ENCODE measurements around the gene RPTOR. TPM values are rescaled to one million over a fixed set of nuclear protein-coding genes. Genes with fewer than 3 reads are reported as not detected.

RPTOR gene
- polyA plus RNA-seq, 1 donor from 2014 or later: 8.0 TPM

DNA sequence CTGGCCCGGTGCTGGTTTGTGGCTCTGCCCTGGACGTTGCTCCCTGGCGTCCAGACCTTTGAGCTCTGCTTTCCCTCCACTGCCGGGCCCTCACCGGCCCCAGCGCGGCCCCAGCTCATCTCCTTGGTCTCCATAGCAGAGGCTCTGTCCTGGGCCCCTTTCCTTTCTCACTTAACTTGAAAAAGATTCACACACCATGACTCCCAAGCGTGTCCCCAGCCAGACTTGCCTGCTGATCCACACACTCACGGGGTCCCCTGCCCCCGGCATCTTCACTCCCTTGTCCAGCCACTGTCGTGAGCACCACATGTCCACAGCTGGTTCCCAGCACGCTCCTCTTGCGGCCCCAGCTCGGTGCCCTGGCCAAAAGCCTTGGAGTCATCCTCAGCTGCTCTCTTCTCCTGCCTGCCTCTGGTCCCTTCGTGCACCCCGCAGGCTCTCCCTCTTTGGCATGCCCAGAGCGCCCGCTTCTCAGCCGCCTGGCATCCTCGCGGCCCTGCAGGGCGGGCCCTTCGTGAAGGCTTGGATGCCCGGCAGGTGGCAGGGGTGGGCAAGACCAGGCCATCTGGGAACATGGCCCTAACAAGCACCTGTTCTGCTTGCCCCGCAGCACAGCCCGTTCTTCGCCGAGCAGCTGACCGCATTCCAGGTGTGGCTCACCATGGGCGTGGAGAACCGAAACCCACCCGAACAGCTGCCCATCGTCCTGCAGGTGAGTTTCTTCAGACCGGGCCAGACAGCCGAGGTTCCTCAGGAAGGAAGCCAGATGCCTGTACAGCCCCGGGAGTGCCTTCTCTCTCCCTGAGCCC lies 301.4 kb downstream of the RPTOR start:
- no peaks in the 10 kb centered on the region for H4K20me1 ChIP-seq (ENCODE audit: insufficient read depth)
- H3K79me2 ChIP-seq (replicated peaks; ENCODE audit: insufficient read depth, low read length): no peaks in the 10 kb centered on the region
- no peaks in the 10 kb centered on the region for H3K9me3 ChIP-seq (ENCODE audit: low read length)
- no peak overlapping the region for H3K4me3 ChIP-seq (ENCODE audit: low read length)
- TF ChIP-seq MXI1 (conservative IDR thresholded peaks at IDR 0.05; ENCODE audit: poor library complexity, severe bottlenecking) (no peak), RAD21 (conservative IDR thresholded peaks at IDR 0.05) (no peak)
- no peak overlapping the region for H3K27ac ChIP-seq (ENCODE audit: low read length)
- H3K27me3 ChIP-seq (ENCODE audit: insufficient read depth, low read depth, low read length): no peaks in the 10 kb centered on the region
- H2AFZ ChIP-seq (ENCODE audit: low read depth, low read length): no peak overlapping the region
- no peaks in the 10 kb centered on the region for H3K36me3 ChIP-seq (ENCODE audit: insufficient read depth, low read length)
- no peak overlapping the region for H3K4me2 ChIP-seq (ENCODE audit: low read length)
- H3F3A ChIP-seq (ENCODE audit: insufficient read depth, low read length, poor library complexity, severe bottlenecking): no peaks in the 10 kb centered on the region
- no peak overlapping the region for H3K9ac ChIP-seq (ENCODE audit: low read length)
- H3K9me2 ChIP-seq (ENCODE audit: insufficient read depth, low read length): no peaks in the 10 kb centered on the region

DNA sequence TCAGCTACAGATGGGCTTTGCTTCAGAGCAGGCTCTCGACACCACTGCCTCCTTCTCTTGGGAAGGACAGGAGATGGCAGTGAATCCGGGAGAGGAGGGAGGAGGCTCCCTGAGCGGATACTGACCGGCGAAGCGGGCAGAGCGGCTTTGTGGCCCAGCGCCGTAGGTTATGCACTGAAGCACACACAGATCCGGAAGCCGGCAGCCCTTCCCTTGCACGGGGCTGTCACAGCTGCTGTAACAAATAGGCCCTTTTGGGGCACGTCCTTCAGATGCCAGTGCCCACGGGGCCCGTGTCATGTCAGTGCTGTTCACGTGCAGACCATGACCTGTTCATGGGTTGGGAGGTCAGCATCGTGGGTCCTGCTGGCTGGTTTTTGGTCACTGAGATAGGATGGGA lies 302.3 kb downstream of the RPTOR start:
- Histone ChIP-seq H3K36me3 (ENCODE audit: insufficient read depth, low read length) (no peaks in the 10 kb centered on the region), H3K79me2 (replicated peaks; ENCODE audit: insufficient read depth, low read length) (no peaks in the 10 kb centered on the region), H3F3A (ENCODE audit: insufficient read depth, low read length, poor library complexity, severe bottlenecking) (no peaks in the 10 kb centered on the region), H3K27me3 (ENCODE audit: insufficient read depth, low read depth, low read length) (no peaks in the 10 kb centered on the region), H3K9me3 (ENCODE audit: low read length) (no peaks in the 10 kb centered on the region), H3K4me3 (ENCODE audit: low read length) (no peak overlapping the region), H3K9me2 (ENCODE audit: insufficient read depth, low read length) (no peaks in the 10 kb centered on the region), H2AFZ (ENCODE audit: low read depth, low read length) (no peak overlapping the region), H3K4me2 (ENCODE audit: low read length) (no peak overlapping the region), H3K27ac (ENCODE audit: low read length) (no peak overlapping the region), H3K9ac (ENCODE audit: low read length) (no peak overlapping the region), H4K20me1 (ENCODE audit: insufficient read depth) (no peaks in the 10 kb centered on the region)
- TF ChIP-seq, protein P1, sequence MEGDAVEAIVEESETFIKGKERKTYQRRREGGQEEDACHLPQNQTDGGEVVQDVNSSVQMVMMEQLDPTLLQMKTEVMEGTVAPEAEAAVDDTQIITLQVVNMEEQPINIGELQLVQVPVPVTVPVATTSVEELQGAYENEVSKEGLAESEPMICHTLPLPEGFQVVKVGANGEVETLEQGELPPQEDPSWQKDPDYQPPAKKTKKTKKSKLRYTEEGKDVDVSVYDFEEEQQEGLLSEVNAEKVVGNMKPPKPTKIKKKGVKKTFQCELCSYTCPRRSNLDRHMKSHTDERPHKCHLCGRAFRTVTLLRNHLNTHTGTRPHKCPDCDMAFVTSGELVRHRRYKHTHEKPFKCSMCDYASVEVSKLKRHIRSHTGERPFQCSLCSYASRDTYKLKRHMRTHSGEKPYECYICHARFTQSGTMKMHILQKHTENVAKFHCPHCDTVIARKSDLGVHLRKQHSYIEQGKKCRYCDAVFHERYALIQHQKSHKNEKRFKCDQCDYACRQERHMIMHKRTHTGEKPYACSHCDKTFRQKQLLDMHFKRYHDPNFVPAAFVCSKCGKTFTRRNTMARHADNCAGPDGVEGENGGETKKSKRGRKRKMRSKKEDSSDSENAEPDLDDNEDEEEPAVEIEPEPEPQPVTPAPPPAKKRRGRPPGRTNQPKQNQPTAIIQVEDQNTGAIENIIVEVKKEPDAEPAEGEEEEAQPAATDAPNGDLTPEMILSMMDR (IDR thresholded peaks at IDR 0.05; ENCODE audit: poor library complexity, severe bottlenecking): no peak
- TF ChIP-seq RAD21 (conservative IDR thresholded peaks at IDR 0.05) (no peak), SMC3 (conservative IDR thresholded peaks at IDR 0.05; ENCODE audit: poor library complexity) (no peak), EZH2 (IDR thresholded peaks at IDR 0.05; ENCODE audit: borderline replicate concordance, insufficient read depth, low read length, poor library complexity, severe bottlenecking) (no peak), EP300 (conservative IDR thresholded peaks at IDR 0.05; ENCODE audit: poor library complexity, severe bottlenecking) (no peak), TAF1 (IDR thresholded peaks at IDR 0.05; ENCODE audit: low read depth) (no peak), POLR2AphosphoS5 (IDR thresholded peaks at IDR 0.05) (no peak), MXI1 (conservative IDR thresholded peaks at IDR 0.05; ENCODE audit: poor library complexity, severe bottlenecking) (no peak)
- TF ChIP-seq, protein P2, sequence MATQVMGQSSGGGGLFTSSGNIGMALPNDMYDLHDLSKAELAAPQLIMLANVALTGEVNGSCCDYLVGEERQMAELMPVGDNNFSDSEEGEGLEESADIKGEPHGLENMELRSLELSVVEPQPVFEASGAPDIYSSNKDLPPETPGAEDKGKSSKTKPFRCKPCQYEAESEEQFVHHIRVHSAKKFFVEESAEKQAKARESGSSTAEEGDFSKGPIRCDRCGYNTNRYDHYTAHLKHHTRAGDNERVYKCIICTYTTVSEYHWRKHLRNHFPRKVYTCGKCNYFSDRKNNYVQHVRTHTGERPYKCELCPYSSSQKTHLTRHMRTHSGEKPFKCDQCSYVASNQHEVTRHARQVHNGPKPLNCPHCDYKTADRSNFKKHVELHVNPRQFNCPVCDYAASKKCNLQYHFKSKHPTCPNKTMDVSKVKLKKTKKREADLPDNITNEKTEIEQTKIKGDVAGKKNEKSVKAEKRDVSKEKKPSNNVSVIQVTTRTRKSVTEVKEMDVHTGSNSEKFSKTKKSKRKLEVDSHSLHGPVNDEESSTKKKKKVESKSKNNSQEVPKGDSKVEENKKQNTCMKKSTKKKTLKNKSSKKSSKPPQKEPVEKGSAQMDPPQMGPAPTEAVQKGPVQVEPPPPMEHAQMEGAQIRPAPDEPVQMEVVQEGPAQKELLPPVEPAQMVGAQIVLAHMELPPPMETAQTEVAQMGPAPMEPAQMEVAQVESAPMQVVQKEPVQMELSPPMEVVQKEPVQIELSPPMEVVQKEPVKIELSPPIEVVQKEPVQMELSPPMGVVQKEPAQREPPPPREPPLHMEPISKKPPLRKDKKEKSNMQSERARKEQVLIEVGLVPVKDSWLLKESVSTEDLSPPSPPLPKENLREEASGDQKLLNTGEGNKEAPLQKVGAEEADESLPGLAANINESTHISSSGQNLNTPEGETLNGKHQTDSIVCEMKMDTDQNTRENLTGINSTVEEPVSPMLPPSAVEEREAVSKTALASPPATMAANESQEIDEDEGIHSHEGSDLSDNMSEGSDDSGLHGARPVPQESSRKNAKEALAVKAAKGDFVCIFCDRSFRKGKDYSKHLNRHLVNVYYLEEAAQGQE (IDR thresholded peaks at IDR 0.05; ENCODE audit: borderline replicate concordance): no peak
